Smooth muscle cell (in vitro differentiated cells): Measurements from ENCODE around the gene ZSWIM5. TPM values are rescaled to one million over a fixed set of nuclear protein-coding genes. Genes with fewer than 3 reads are reported as not detected.
"Not testable (repeated sequence)": the region's sequence is repeated elsewhere in the genome, so short reads cannot be mapped to it uniquely, and the experiment has no call there.

ENCODE experiments used
- DNase-seq: peaks from one replicate; lab custom pipeline; 2025; ENCODE audit not compliant: unreplicated experiment; lab: John Stamatoyannopoulos, UW
- H2AFZ ChIP-seq: fragments of 200-600 bp; sonication (generic); 2 replicates; pipeline ENCODE4 v1.6.0; 2016; ENCODE audit warnings: antibody characterized with exemption, low read depth, mild to moderate bottlenecking
- H3F3A ChIP-seq: fragments of 200-600 bp; sonication (generic); 2 replicates; pipeline ENCODE4 v1.6.0; 2017; ENCODE audit warnings: antibody characterized with exemption, low read depth
- H3K27ac ChIP-seq: fragments of 200-600 bp; sonication (generic); 2 replicates; pipeline ENCODE4 v1.5.1; 2016; ENCODE audit warnings: low read depth, mild to moderate bottlenecking
- H3K27me3 ChIP-seq: fragments of 200-600 bp; sonication (generic); 2 replicates; pipeline ENCODE4 v1.6.1; 2016; ENCODE audit warnings: low read depth, mild to moderate bottlenecking
- H3K36me3 ChIP-seq: fragments of 200-600 bp; sonication (generic); 2 replicates; pipeline ENCODE4 v1.5.1; 2016; ENCODE audit warnings: low read depth
- H3K4me1 ChIP-seq: fragments of 200-600 bp; sonication (generic); 2 replicates; pipeline ENCODE4 v1.5.1; 2016; ENCODE audit warnings: low read depth
- H3K4me2 ChIP-seq: fragments of 200-600 bp; sonication (generic); 2 replicates; pipeline ENCODE4 v1.6.0; 2016; ENCODE audit warnings: mild to moderate bottlenecking
- H3K4me3 ChIP-seq: fragments of 200-600 bp; sonication (generic); 2 replicates; pipeline ENCODE4 v1.5.1; 2016; ENCODE audit warnings: mild to moderate bottlenecking
- H3K79me2 ChIP-seq: fragments of 200-600 bp; sonication (generic); 2 replicates; pipeline ENCODE4 v1.6.0; 2016; ENCODE audit warnings: low read depth, mild to moderate bottlenecking
- H3K9ac ChIP-seq: fragments of 200-600 bp; sonication (generic); 2 replicates; pipeline ENCODE4 v1.6.0; 2016; ENCODE audit warnings: low read depth
- H3K9me3 ChIP-seq: fragments of 200-600 bp; sonication (generic); replicated peaks from 2 replicates; pipeline ENCODE4 v1.5.1; 2016; ENCODE audit warnings: low read depth
- H4K20me1 ChIP-seq: fragments of 200-600 bp; sonication (generic); 2 replicates; pipeline ENCODE4 v1.6.0; 2016; ENCODE audit warnings: low read depth
- CTCF ChIP-seq: fragments of 200-600 bp; sonication (generic); IDR thresholded peaks from 2 replicates; pipeline ENCODE4 v1.5.1; 2017; ENCODE audit warnings: borderline replicate concordance, mild to moderate bottlenecking, antibody characterized with exemption; ENCODE audit not compliant: insufficient read depth, poor library complexity, severe bottlenecking
- WGBS: methylation state at CpG from one replicate; pipeline ENCODE4 v1.1.7; 2016; ENCODE audit warnings: low lambda C conversion rate; 5-methylcytosine and 5-hydroxymethylcytosine counted together
- polyA plus RNA-seq: library from polyadenylated mRNA; unstranded; fragments of >200 nt; fragmentation: Nextera tagmentation; extraction: Ambion mirVana; gene quantifications from 2 replicates; pipeline ENCODE4 v1.2.1, GENCODE V29; 2016
- total RNA-seq: library from RNA; depleted of rRNA; stranded (reverse); fragments of >200 nt; gene quantifications from 2 replicates; pipeline ENCODE4 v1.2.3, GENCODE V29; 2014

The ZSWIM5 gene
- total and polyA plus RNA-seq, 2 experiments from 2014 or later, result 0.13 to 0.26 TPM

DNA sequence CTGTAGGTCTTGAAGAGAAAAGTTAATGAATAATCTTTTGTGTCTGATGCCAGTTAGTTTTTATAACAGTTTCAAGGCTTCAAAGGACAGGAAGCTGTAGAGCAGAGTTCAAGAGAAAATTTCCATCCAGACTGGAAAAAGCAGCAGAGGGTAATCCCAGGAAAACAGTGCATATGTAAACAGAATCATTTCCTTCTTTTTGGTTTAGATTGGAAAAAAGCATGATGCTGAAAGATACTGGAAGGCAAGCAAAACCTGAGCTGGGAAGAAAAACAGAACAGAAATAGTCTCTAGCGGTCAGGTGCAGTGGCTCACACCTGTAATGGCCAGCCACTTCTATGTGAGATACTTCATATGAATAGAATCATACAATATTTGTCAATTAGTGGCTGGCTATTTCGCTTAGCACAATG lies 71.9 kb downstream of the ZSWIM5 start:
- H3K27me3 ChIP-seq, result no peaks in the 10 kb centered on the region
- no peaks in the 10 kb centered on the region for H3K79me2 ChIP-seq
- 78% methylated on average over 2 of the region's 2 CpGs for WGBS
- H2AFZ ChIP-seq, result no peak overlapping the region
- H3K9ac ChIP-seq, result no peak overlapping the region
- DNase-seq, result no peak
- no peak overlapping the region for H3K4me2 ChIP-seq
- TF ChIP-seq CTCF, result no peak
- H3K36me3 ChIP-seq, result no peaks in the 10 kb centered on the region
- H3K4me3 ChIP-seq, result no peak overlapping the region
- H3K27ac ChIP-seq, result no peak overlapping the region
- no peaks in the 10 kb centered on the region for H3K9me3 ChIP-seq
- H3K4me1 ChIP-seq, result no peaks in the 10 kb centered on the region
- H4K20me1 ChIP-seq, result no peaks in the 10 kb centered on the region
- H3F3A ChIP-seq, result no peaks in the 10 kb centered on the region

GRCh38 chr1:45132719-45133118 lies 73.7 kb downstream of the ZSWIM5 start:
- not testable (repeated sequence) for H3K4me2 ChIP-seq, H3F3A ChIP-seq, H3K27ac ChIP-seq, DNase-seq, H3K27me3 ChIP-seq, H4K20me1 ChIP-seq, H3K9me3 ChIP-seq, H3K4me3 ChIP-seq, H3K4me1 ChIP-seq, H2AFZ ChIP-seq, H3K9ac ChIP-seq, H3K36me3 ChIP-seq, H3K79me2 ChIP-seq
- 80% methylated on average over 2 of the region's 2 CpGs for WGBS

DNA sequence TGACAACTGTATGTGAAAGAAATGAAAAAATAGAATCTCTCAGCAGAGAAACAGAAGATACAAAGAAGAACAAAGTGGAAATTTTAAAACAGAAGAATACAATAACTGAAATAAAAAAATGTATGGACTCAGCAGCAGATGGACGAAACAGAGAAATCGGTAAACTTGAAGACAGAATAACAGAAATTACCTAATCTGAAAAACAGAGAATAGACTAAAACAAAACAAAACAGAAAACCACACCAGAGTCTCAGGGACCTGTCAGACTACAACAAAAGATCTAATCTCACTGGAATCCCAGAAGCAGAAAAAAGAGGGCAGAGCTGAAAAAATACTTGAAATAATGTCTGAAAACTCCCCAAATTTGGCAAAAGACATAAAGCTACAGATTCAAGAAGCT lies 83.0 kb downstream of the ZSWIM5 start:
- Histone ChIP-seq H2AFZ (no peak overlapping the region), H4K20me1 (no peaks in the 10 kb centered on the region), H3K36me3 (no peaks in the 10 kb centered on the region), H3K27me3 (no peaks in the 10 kb centered on the region), H3K4me2 (no peak overlapping the region), H3K4me1 (peaks cover 22% of the 10 kb centered on the region), H3K4me3 (no peak overlapping the region), H3K27ac (no peak overlapping the region), H3K9ac (no peak overlapping the region), H3K79me2 (no peaks in the 10 kb centered on the region), H3F3A (no peaks in the 10 kb centered on the region), H3K9me3 (no peaks in the 10 kb centered on the region)
- 91% methylated on average over 2 of the region's 2 CpGs for WGBS
- TF ChIP-seq CTCF, result no peak
- no peak for DNase-seq

GRCh38 chr1:45122724-45123123 lies 83.7 kb downstream of the ZSWIM5 start:
- DNase-seq, result no peak
- peaks cover 22% of the 10 kb centered on the region for H3K4me1 ChIP-seq
- H3K4me3 ChIP-seq, result no peak overlapping the region
- H3K27me3 ChIP-seq, result no peaks in the 10 kb centered on the region
- H3K4me2 ChIP-seq, result no peak overlapping the region
- H3F3A ChIP-seq, result no peaks in the 10 kb centered on the region
- no peaks in the 10 kb centered on the region for H3K79me2 ChIP-seq
- no peaks in the 10 kb centered on the region for H3K9me3 ChIP-seq
- H3K9ac ChIP-seq, result no peak overlapping the region
- no peak overlapping the region for H3K27ac ChIP-seq
- H2AFZ ChIP-seq, result no peak overlapping the region
- 76% methylated on average over 1 of the region's 1 CpG for WGBS
- H3K36me3 ChIP-seq, result no peaks in the 10 kb centered on the region
- TF ChIP-seq CTCF, result no peak
- no peaks in the 10 kb centered on the region for H4K20me1 ChIP-seq
